GM18505 (cell line): Measurements from ENCODE around the gene DGKQ.
"Not testable (repeated sequence)": the region's sequence is repeated elsewhere in the genome, so short reads cannot be mapped to it uniquely, and the experiment has no call there.

Source experiments
- ATAC-seq: cut with Tn5 transposase; IDR thresholded peaks from one replicate; pipeline ENCODE4 v1.9.1; 2021; ENCODE audit not compliant: unreplicated experiment
- POLR2A ChIP-seq: IDR thresholded peaks from 4 replicates; pipeline ENCODE4 v1.6.1; 2011; ENCODE audit warnings: borderline replicate concordance; ENCODE audit not compliant: insufficient read depth, insufficient read length; ENCODE audit errors: extremely low read depth

The DGKQ gene

DNA sequence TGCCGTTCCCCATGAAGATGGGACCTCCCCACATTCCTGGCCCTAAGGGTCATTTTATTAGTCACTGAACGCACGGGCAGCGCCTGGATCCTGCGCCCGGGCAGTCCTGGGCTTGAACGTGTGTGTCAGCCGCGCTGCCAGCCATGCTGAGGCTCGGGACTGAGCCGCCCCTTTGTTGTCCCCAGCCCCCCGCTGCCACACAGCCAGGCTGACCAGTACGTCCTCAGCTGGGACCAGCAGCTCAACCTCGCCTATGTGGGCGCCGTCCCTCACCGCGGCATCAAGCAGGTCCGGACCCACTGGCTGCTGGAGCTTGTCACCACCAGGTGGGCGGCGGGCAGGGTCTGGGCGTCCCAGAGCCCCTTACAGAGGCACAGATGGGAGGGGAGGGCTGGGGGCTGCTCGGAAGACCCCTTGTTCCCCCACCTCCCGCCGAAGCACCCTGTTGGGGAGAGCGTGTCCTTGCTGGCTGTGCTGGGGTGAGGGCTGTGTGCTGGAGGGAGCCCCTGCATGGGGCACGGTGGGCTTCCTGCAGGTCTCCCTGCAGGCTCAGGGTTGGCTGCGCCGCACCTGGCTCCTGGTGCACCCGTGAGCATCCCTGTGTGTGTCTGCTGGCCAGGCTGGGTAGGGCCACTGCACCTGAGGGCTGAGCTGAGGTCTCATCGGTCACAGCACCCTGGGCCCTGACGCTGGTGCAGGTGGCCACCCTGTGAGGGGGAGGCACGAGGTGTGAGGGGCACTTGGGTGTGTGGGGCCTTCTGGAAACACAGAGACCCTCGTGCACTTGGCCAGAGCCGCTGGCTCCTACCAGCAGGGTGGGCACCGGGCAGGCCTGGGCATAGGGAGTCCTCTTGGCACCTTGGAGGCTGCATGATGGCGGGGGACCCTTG is 14.5 kb upstream of the DGKQ start:
- no peak for TF ChIP-seq POLR2A

GRCh38 chr4:986879-987623 is 13.7 kb upstream of the DGKQ start, which contains the start of gene IDUA:
Gene IDUA (plus strand): TSS chr4:987044. CDS start chr4:987085, 41 bp downstream.
- TF ChIP-seq POLR2A: peak; percentile 63
- ATAC-seq: peak; percentile 75

More for the DNA sequence above, 14.5 kb upstream of the DGKQ start:
- ATAC-seq: no peak

DNA sequence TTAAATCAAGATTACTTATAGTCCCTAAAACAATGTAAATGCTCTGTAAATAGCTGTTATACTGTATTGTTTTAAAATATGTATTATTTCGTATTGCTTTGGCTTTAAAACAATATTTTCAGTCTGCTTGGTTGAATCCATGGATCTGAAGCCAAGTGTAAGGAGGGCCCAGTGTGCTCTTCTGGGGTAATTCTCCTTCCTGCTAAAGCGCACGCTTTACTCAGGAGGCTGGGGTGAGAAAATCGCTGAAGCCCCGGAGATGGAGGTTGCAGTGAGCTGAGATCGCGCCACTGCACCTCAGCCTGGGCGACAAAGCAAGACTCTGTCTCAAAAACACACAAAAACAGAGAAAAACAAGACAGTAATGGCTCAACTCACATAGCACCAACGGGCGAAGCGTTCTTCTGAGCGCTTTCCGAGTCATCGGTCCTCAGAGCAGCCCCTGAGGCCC is 13.1 kb upstream of the DGKQ start:
- no peak for TF ChIP-seq POLR2A
- peak; percentile 4 for ATAC-seq

DNA sequence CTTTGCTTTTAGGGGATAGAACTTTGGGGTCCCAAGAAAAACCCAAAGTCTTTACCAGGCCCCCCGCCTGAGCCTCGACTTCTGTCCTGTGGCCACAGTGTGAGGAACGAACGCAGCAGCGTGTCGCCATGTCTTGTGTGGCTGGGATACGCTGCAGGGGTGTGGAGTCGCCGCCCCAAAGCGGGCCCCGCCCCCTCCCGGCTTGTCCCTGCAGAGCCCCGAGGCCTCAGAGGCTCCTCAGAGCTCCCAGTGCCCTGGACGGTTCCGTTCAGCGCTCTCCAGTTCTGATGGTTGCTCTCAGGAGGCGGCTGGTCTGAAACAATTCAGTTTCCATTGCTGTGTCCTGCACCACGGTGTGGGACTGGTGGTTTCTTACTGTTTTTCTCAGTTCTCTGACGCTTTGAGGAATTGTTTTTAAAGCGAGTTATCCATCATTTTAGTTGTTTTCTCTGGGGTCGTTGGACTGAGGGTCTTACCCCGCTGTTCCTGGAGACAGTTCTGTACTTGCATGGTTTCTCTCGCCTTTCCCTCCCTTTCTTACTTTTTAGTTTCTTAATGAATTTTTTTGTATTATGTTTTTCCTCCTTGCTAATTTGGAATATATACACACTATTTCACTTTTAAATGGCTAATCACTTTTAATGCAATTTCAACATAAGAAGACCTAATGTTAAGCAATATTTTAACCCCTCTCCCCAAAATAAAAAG is 11.9 kb upstream of the DGKQ start:
- no peak for TF ChIP-seq POLR2A
- no peak for ATAC-seq

DNA sequence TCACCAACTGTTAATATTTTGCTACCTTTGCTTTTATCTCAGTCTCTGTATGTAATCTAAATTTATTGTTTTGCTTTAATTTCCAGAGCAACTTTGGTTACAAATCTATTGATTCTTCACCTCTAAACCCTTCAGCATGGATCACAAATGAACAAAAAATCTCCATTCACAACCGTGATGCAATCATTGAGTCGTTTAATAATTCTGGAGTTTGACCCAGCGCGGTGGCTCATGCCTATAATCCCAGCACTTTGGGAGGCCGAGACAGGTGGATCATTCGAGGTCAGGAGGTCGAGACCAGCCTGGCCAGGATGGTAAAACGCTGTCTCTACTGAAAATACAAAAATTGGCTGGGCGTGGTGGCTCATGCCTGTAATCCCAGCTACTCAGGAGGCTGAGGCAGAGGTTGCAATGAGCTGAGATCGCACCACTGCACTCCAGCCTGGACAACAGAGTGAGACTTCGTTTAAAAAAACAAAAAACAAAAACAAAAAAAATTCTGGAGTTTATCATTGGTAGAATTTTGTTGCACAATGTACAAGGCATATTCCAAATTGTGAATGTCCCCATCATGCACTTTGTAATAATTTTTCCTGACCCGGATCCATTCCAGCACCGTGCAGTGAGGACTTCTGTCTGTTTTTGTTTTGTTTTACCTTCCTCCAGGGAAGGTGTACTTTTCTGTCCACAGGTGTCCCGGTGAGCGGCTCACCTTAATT is 11.1 kb upstream of the DGKQ start:
- no peak for ATAC-seq
- TF ChIP-seq POLR2A: no peak

DNA sequence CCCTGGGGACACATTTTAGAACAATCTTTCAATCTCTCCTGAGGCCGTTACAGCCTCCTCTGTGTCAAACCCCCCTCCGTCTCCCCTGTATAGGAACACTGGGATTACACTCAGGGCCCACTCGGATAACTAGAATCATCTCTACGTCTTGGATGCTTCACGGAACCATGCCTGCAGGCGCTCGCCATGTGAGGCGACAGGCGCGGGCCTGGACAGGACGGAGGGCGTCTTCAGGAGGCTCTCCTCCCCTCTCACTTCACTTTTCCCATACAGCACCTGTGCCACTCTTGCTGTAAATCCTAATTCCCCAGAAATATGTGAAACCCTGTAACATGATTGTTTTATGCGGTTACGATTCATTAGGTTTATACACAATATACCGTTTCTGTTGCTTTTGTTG is 9.4 kb upstream of the DGKQ start:
- TF ChIP-seq POLR2A: no peak
- no peak for ATAC-seq

DNA sequence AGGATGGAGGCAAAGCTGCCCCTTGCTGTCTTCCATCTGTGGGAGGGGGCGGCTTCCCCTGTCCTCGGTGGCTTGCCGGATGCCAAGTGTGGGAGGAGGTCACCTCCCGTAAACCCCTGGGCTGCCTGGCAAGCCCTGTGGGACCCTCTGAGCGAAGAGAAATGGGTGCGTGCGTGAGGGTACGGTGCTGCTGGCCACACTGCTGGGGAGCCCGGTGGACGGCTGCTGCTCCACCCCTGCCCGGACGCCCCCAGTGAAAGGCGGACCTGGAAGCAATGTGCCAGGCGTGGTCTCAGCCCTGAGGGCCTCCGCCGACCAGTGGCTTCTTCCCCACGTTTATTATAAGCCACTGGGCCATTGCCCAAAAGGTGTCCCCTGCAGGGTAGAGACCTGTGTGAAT is 8.9 kb upstream of the DGKQ start:
- no peak for ATAC-seq
- no peak for TF ChIP-seq POLR2A

- no peak for ATAC-seq
- no peak for TF ChIP-seq POLR2A
These were observed 5.8 kb upstream of the DGKQ start for GRCh38 chr4:978957-979701.

GRCh38 chr4:976016-976415 is 2.6 kb upstream of the DGKQ start:
- ATAC-seq: not testable (repeated sequence)

DNA sequence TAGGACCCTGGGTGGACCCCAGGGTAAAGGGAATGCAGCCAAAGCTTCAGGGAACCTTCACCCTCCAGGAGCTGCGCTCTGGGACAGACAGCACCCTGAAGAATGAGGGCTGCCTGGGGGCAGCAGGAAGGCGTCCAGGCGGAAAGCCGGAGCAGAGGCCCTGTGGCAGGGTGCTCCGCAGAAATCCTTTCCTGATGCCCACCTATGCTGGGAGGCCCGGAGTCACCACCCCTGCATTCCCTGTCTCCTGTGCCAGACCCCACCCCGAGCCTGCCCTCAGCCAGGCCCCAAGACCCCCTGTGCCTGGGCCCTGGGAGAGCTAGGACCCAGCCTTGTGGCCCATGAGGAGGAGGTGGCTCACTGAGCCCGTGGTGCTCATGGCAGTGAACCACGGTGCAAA is 1.3 kb upstream of the DGKQ start:
- no peak for ATAC-seq
- no peak for TF ChIP-seq POLR2A

- TF ChIP-seq POLR2A: no peak
- peak; percentile 47 for ATAC-seq
These were observed 531 bp downstream of the DGKQ start for GRCh38 chr4:972651-973424.
